Right ventricle myocardium superior (tissue), 1 donor: ENCODE data around the gene C12orf54. TPM values are rescaled to one million over a fixed set of nuclear protein-coding genes. Genes with fewer than 3 reads are reported as not detected.
"Not testable (repeated sequence)": the region's sequence is repeated elsewhere in the genome, so short reads cannot be mapped to it uniquely, and the experiment has no call there.

Experiments
- ATAC-seq: fragments of 200-7000 bp; cut with Tn5 transposase; one replicate; pipeline ENCODE4 v1.9.1; 2020; ENCODE audit warnings: mild to moderate bottlenecking; ENCODE audit not compliant: poor library complexity
- DNase-seq: peaks from one replicate; pipeline ENCODE4 v3.0.0-alpha.2; 2020
- intact Hi-C: fragments of 100-400 bp; cut with DNase I; formaldehyde crosslinking; loops from one replicate; pipeline ENCODE4 v1.11.2; 2022
- long read RNA-seq: library from polyadenylated mRNA; unstranded; transcript quantifications from one replicate; pipeline ENCODE4 v2.0.0, GENCODE V29; 2021
- total RNA-seq: library from RNA; stranded (reverse); fragmentation: NEBNext Ultra II Directional; extraction: Animal tissue kit (Norgen Biotek cat#: 25700); gene quantifications from one replicate; pipeline ENCODE4 v1.2.1, GENCODE V29; 2021
- donor health status: DM: no; HTN: yes; CAD: no; lungs with severe emphysema.

The C12orf54 gene
- not detected for total RNA-seq
- long read RNA-seq: 0 reads

- intact Hi-C loops: no loop called here
- DNase-seq: no peak
- ATAC-seq: no peak
Observed at GRCh38 chr12:48482198-48482597, at the start of gene C12orf54. Gene C12orf54 (plus strand): TSS chr12:48482498. CDS start chr12:48483297, 799 bp downstream.

GRCh38 chr12:48434016-48434415, 48.3 kb upstream of the C12orf54 start:
- ATAC-seq, intact Hi-C loops, DNase-seq: not testable (repeated sequence)

- intact Hi-C loops: no loop called here
- ATAC-seq (no peak), DNase-seq (no peak)
Observed at GRCh38 chr12:48441069-48441468, 41.2 kb upstream of the C12orf54 start.

- intact Hi-C loops: no loop called here
- ATAC-seq: no peak
- no peak for DNase-seq
Observed at GRCh38 chr12:48442179-48442847, 40.0 kb upstream of the C12orf54 start.

- DNase-seq (no peak), ATAC-seq (no peak)
- intact Hi-C loops: no loop called here
Observed at GRCh38 chr12:48445538-48445937, 36.8 kb upstream of the C12orf54 start.

GRCh38 chr12:48446161-48446776, 36.0 kb upstream of the C12orf54 start:
- no peak for DNase-seq
- no peak for ATAC-seq
- intact Hi-C loops: no loop called here

- intact Hi-C loops: no loop called here
- ATAC-seq: no peak
Observed at GRCh38 chr12:48447755-48448154, 34.5 kb upstream of the C12orf54 start.

GRCh38 chr12:48451372-48451771, 30.9 kb upstream of the C12orf54 start:
- no peak for ATAC-seq
- intact Hi-C loops: loop anchor here (10.0 kb wide), 1 partner anchor 167 kb away; no protein-coding TSS in a partner anchor
- DNase-seq: no peak

More at GRCh38 chr12:48447755-48448154, 34.5 kb upstream of the C12orf54 start:
- no peak for DNase-seq

GRCh38 chr12:48452961-48453360, 29.3 kb upstream of the C12orf54 start:
- DNase-seq, ATAC-seq: not testable (repeated sequence)
- intact Hi-C loops: loop anchor here (10.0 kb wide), 1 partner anchor 168 kb away; no protein-coding TSS in a partner anchor

GRCh38 chr12:48454667-48455066, 27.6 kb upstream of the C12orf54 start:
- ATAC-seq (no peak), DNase-seq (no peak)

GRCh38 chr12:48455116-48455515, 27.2 kb upstream of the C12orf54 start:
- DNase-seq: no peak
- ATAC-seq: no peak
- intact Hi-C loops: loop anchor here (10.0 kb wide), 1 partner anchor 170 kb away; no protein-coding TSS in a partner anchor

More at GRCh38 chr12:48454667-48455066, 27.6 kb upstream of the C12orf54 start:
- intact Hi-C loops: loop anchor here (10.0 kb wide), 1 partner anchor 170 kb away; no protein-coding TSS in a partner anchor

- DNase-seq: no peak
- intact Hi-C loops: loop anchor here (10.0 kb wide), 1 partner anchor 174 kb away; no protein-coding TSS in a partner anchor
- ATAC-seq: no peak
Observed at GRCh38 chr12:48459259-48459658, 23.0 kb upstream of the C12orf54 start.

- intact Hi-C loops, DNase-seq, ATAC-seq: not testable (repeated sequence)
Observed at GRCh38 chr12:48469027-48469426, 13.3 kb upstream of the C12orf54 start.

GRCh38 chr12:48472259-48472658, 10.0 kb upstream of the C12orf54 start, which contains the start of gene ANP32D:
Gene ANP32D (plus strand): TSS chr12:48472559. CDS start chr12:48472665, 106 bp downstream.
- intact Hi-C loops: no loop called here
- ATAC-seq (no peak), DNase-seq (no peak)

GRCh38 chr12:48473061-48473460, 9.2 kb upstream of the C12orf54 start:
- ATAC-seq (no peak), DNase-seq (no peak)
- intact Hi-C loops: no loop called here

GRCh38 chr12:48474497-48474896, 7.8 kb upstream of the C12orf54 start:
- intact Hi-C loops, DNase-seq, ATAC-seq: not testable (repeated sequence)

- intact Hi-C loops: no loop called here
- DNase-seq (no peak), ATAC-seq (no peak)
Observed at GRCh38 chr12:48482930-48483329, 632 bp downstream of the C12orf54 start.

- ATAC-seq (no peak), DNase-seq (no peak)
- intact Hi-C loops: no loop called here
Observed at GRCh38 chr12:48486261-48486660, 4.0 kb downstream of the C12orf54 start.

- intact Hi-C loops: no loop called here
- ATAC-seq: no peak
- no peak for DNase-seq
Observed at GRCh38 chr12:48486679-48487078, 4.4 kb downstream of the C12orf54 start.

GRCh38 chr12:48489012-48489411, 6.7 kb downstream of the C12orf54 start:
- ATAC-seq: no peak
- no peak for DNase-seq
- intact Hi-C loops: no loop called here
